Measurements from ENCODE around the gene ELMO2.

ELMO2 gene

GRCh38 chr20:46357030-46357514 lies 49.3 kb downstream of the ELMO2 start:
- intact Hi-C loops (cut with micrococcal nuclease): no loop called here
- Mint-ChIP-seq H3K4me3 (peak overlapping the region; percentile 46), H3K27me3 (no peaks in the 10 kb centered on the region), H3K36me3 (ENCODE audit: low read depth) (peaks cover 75% of the 10 kb centered on the region), H3K4me1 (ENCODE audit: low read depth) (peaks cover 76% of the 10 kb centered on the region), H3K27ac (peak overlapping the region; percentile 68), H3K9me3 (no peaks in the 10 kb centered on the region)

- Mint-ChIP-seq H3K4me3 (no peak overlapping the region), H3K4me1 (ENCODE audit: low read depth) (peaks cover 76% of the 10 kb centered on the region), H3K9me3 (no peaks in the 10 kb centered on the region), H3K27me3 (no peaks in the 10 kb centered on the region), H3K36me3 (ENCODE audit: low read depth) (peaks cover 74% of the 10 kb centered on the region), H3K27ac (peak overlapping the region; percentile 68)
- intact Hi-C loops (cut with micrococcal nuclease): no loop called here
Measured at GRCh38 chr20:46356195-46357029, 50.0 kb downstream of the ELMO2 start.

- intact Hi-C loops (cut with micrococcal nuclease): no loop called here
- Mint-ChIP-seq H3K9me3 (no peaks in the 10 kb centered on the region), H3K4me1 (ENCODE audit: low read depth) (peaks cover 76% of the 10 kb centered on the region), H3K27me3 (no peaks in the 10 kb centered on the region), H3K36me3 (ENCODE audit: low read depth) (peaks cover 74% of the 10 kb centered on the region), H3K27ac (no peak overlapping the region), H3K4me3 (no peak overlapping the region)
Measured at GRCh38 chr20:46355778-46356177, 50.6 kb downstream of the ELMO2 start.

GRCh38 chr20:46354920-46355654 lies 51.3 kb downstream of the ELMO2 start:
- Mint-ChIP-seq H3K9me3 (no peaks in the 10 kb centered on the region), H3K36me3 (ENCODE audit: low read depth) (peaks cover 79% of the 10 kb centered on the region), H3K4me1 (ENCODE audit: low read depth) (peaks cover 83% of the 10 kb centered on the region), H3K27ac (no peak overlapping the region), H3K4me3 (no peak overlapping the region), H3K27me3 (no peaks in the 10 kb centered on the region)
- intact Hi-C loops (cut with micrococcal nuclease): no loop called here

GRCh38 chr20:46354207-46354555 lies 52.2 kb downstream of the ELMO2 start:
- Mint-ChIP-seq H3K36me3 (ENCODE audit: low read depth) (peaks cover 77% of the 10 kb centered on the region), H3K27ac (no peak overlapping the region), H3K4me1 (ENCODE audit: low read depth) (peaks cover 83% of the 10 kb centered on the region), H3K27me3 (no peaks in the 10 kb centered on the region), H3K9me3 (no peaks in the 10 kb centered on the region), H3K4me3 (no peak overlapping the region)
- intact Hi-C loops (cut with micrococcal nuclease): no loop called here

GRCh38 chr20:46353500-46354206 lies 52.8 kb downstream of the ELMO2 start:
- Mint-ChIP-seq H3K36me3 (ENCODE audit: low read depth) (peaks cover 71% of the 10 kb centered on the region), H3K9me3 (no peaks in the 10 kb centered on the region), H3K27me3 (no peaks in the 10 kb centered on the region), H3K27ac (no peak overlapping the region), H3K4me3 (no peak overlapping the region), H3K4me1 (ENCODE audit: low read depth) (peaks cover 82% of the 10 kb centered on the region)
- intact Hi-C loops (cut with micrococcal nuclease): no loop called here

GRCh38 chr20:46352370-46352938 lies 54.0 kb downstream of the ELMO2 start:
- H3K9me3 Mint-ChIP-seq: no peaks in the 10 kb centered on the region
- H3K4me1 Mint-ChIP-seq (ENCODE audit: low read depth): peaks cover 70% of the 10 kb centered on the region
- peaks cover 74% of the 10 kb centered on the region for H3K36me3 Mint-ChIP-seq (ENCODE audit: low read depth)
- intact Hi-C loops (cut with micrococcal nuclease): no loop called here
- no peaks in the 10 kb centered on the region for H3K27me3 Mint-ChIP-seq
- no peak overlapping the region for H3K27ac Mint-ChIP-seq
- no peak overlapping the region for H3K4me3 Mint-ChIP-seq

- Mint-ChIP-seq H3K36me3 (ENCODE audit: low read depth) (peaks cover 83% of the 10 kb centered on the region), H3K27ac (peak overlapping the region; percentile 84), H3K4me3 (no peak overlapping the region), H3K9me3 (no peaks in the 10 kb centered on the region), H3K4me1 (ENCODE audit: low read depth) (peaks cover 60% of the 10 kb centered on the region), H3K27me3 (no peaks in the 10 kb centered on the region)
- intact Hi-C loops (cut with micrococcal nuclease): no loop called here
Measured at GRCh38 chr20:46351357-46352058, 54.9 kb downstream of the ELMO2 start.

- Mint-ChIP-seq H3K4me3 (peak overlapping the region; percentile 62), H3K27ac (peak overlapping the region; percentile 84), H3K4me1 (ENCODE audit: low read depth) (peaks cover 54% of the 10 kb centered on the region), H3K27me3 (no peaks in the 10 kb centered on the region), H3K9me3 (no peaks in the 10 kb centered on the region), H3K36me3 (ENCODE audit: low read depth) (peaks cover 82% of the 10 kb centered on the region)
- intact Hi-C loops (cut with micrococcal nuclease): no loop called here
Measured at GRCh38 chr20:46350986-46351267, 55.5 kb downstream of the ELMO2 start.

GRCh38 chr20:46350201-46350985 lies 56.0 kb downstream of the ELMO2 start:
- H3K4me3 Mint-ChIP-seq: peak overlapping the region; percentile 62
- peaks cover 79% of the 10 kb centered on the region for H3K36me3 Mint-ChIP-seq (ENCODE audit: low read depth)
- peak overlapping the region; percentile 84 for H3K27ac Mint-ChIP-seq

GRCh38 chr20:46349742-46350056 lies 56.7 kb downstream of the ELMO2 start:
- Mint-ChIP-seq H3K4me1 (ENCODE audit: low read depth) (peaks cover 51% of the 10 kb centered on the region), H3K27me3 (peaks cover 4% of the 10 kb centered on the region), H3K36me3 (ENCODE audit: low read depth) (peaks cover 72% of the 10 kb centered on the region), H3K4me3 (no peak overlapping the region), H3K27ac (no peak overlapping the region), H3K9me3 (no peaks in the 10 kb centered on the region)
- intact Hi-C loops (cut with micrococcal nuclease): loop anchor here (1.0 to 2.0 kb wide), 2 partner anchors 42 to 217 kb away; no protein-coding TSS in a partner anchor

More at GRCh38 chr20:46350201-46350985, 56.0 kb downstream of the ELMO2 start:
- intact Hi-C loops (cut with micrococcal nuclease): no loop called here
- Mint-ChIP-seq H3K4me1 (ENCODE audit: low read depth) (peaks cover 49% of the 10 kb centered on the region), H3K9me3 (no peaks in the 10 kb centered on the region), H3K27me3 (no peaks in the 10 kb centered on the region)

- Mint-ChIP-seq H3K9me3 (no peaks in the 10 kb centered on the region), H3K4me3 (no peak overlapping the region), H3K4me1 (ENCODE audit: low read depth) (peaks cover 54% of the 10 kb centered on the region), H3K27ac (no peak overlapping the region), H3K27me3 (peaks cover 9% of the 10 kb centered on the region), H3K36me3 (ENCODE audit: low read depth) (peaks cover 67% of the 10 kb centered on the region)
- intact Hi-C loops (cut with micrococcal nuclease): loop anchor here (1.0 to 2.0 kb wide), 2 partner anchors 42 to 216 kb away; no protein-coding TSS in a partner anchor
Measured at GRCh38 chr20:46349035-46349741, 57.2 kb downstream of the ELMO2 start.
